ENCODE results near the gene ENTREP3. TPM values are rescaled to one million over a fixed set of nuclear protein-coding genes. Genes with fewer than 3 reads are reported as not detected.

ENTREP3 gene
- total RNA-seq (8.1 and 8.8 TPM in 2 replicates), polyA plus RNA-seq (26.0 and 27.1 TPM in 2 replicates)

- Histone ChIP-seq H3K4me1 (ENCODE audit: insufficient read depth) (peaks cover 27% of the 10 kb centered on the region), H3K4me3 (peak within 1 kb of the TSS; percentile 46), H4K20me1 (ENCODE audit: insufficient read depth, poor library complexity, severe bottlenecking) (no peaks in the 10 kb centered on the region), H3K36me3 (replicated peaks; ENCODE audit: insufficient read depth, low read depth) (no peaks in the 10 kb centered on the region), H2AFZ (peak within 1 kb of the TSS; percentile 58), H3K9me3 (ENCODE audit: low read depth) (no peaks in the 10 kb centered on the region), H3K27me3 (no peaks in the 10 kb centered on the region), H3K27ac (peak within 1 kb of the TSS; percentile 97), H3K4me2 (peak within 1 kb of the TSS; percentile 100), H3K9me2 (replicated peaks; ENCODE audit: insufficient read depth) (no peaks in the 10 kb centered on the region), H3K79me2 (peaks cover 34% of the 10 kb centered on the region)
- peak; percentile 93 for DNase-seq (ENCODE audit: low spot score)
- WGBS (ENCODE audit: low lambda C conversion rate, missing lambda C conversion rate), result 3% methylated on average over 28 of the region's 54 CpGs
- TF ChIP-seq EZH2phosphoT487 (IDR thresholded peaks at IDR 0.05; ENCODE audit: low read depth, severe bottlenecking, unreplicated experiment) (no peak), EZH2 (IDR thresholded peaks at IDR 0.05; ENCODE audit: borderline replicate concordance) (no peak), CTCF (IDR thresholded peaks at IDR 0.05; ENCODE audit: poor library complexity) (no peak)
Observed at GRCh38 chr1:155255243-155256007, at the start of gene ENTREP3. ENTREP3 (minus strand) TSS chr1:155255483; CDS start chr1:155254877, 606 bp downstream.

- no peak overlapping the region for H3K4me2 ChIP-seq
- H3K4me1 ChIP-seq (ENCODE audit: insufficient read depth), result peaks cover 7% of the 10 kb centered on the region
- no peak for DNase-seq (ENCODE audit: low spot score)
- H3K27me3 ChIP-seq, result no peaks in the 10 kb centered on the region
- no peak overlapping the region for H2AFZ ChIP-seq
- no peak overlapping the region for H3K4me3 ChIP-seq
- H3K9me2 ChIP-seq (replicated peaks; ENCODE audit: insufficient read depth), result no peaks in the 10 kb centered on the region
- H3K79me2 ChIP-seq, result peaks cover 7% of the 10 kb centered on the region
- no peak for TF ChIP-seq EZH2 (IDR thresholded peaks at IDR 0.05; ENCODE audit: borderline replicate concordance)
- no peak for TF ChIP-seq EZH2phosphoT487 (IDR thresholded peaks at IDR 0.05; ENCODE audit: low read depth, severe bottlenecking, unreplicated experiment)
- TF ChIP-seq CTCF (IDR thresholded peaks at IDR 0.05; ENCODE audit: poor library complexity), result no peak
- H3K27ac ChIP-seq, result no peak overlapping the region
- WGBS (ENCODE audit: low lambda C conversion rate, missing lambda C conversion rate), result 88% methylated on average over 11 of the region's 11 CpGs
- H4K20me1 ChIP-seq (ENCODE audit: insufficient read depth, poor library complexity, severe bottlenecking), result no peaks in the 10 kb centered on the region
- no peaks in the 10 kb centered on the region for H3K36me3 ChIP-seq (replicated peaks; ENCODE audit: insufficient read depth, low read depth)
- H3K9me3 ChIP-seq (ENCODE audit: low read depth), result no peaks in the 10 kb centered on the region
Observed at GRCh38 chr1:155304558-155305063, 49.3 kb upstream of the ENTREP3 start.

- Histone ChIP-seq H3K4me3 (no peak within 1 kb of the TSS), H3K27me3 (peaks cover 14% of the 10 kb centered on the region), H3K36me3 (replicated peaks; ENCODE audit: insufficient read depth, low read depth) (no peaks in the 10 kb centered on the region), H3K9me2 (replicated peaks; ENCODE audit: insufficient read depth) (no peaks in the 10 kb centered on the region), H3K9me3 (ENCODE audit: low read depth) (no peaks in the 10 kb centered on the region), H3K27ac (peak within 1 kb of the TSS; percentile 61), H3K79me2 (no peaks in the 10 kb centered on the region), H4K20me1 (ENCODE audit: insufficient read depth, poor library complexity, severe bottlenecking) (no peaks in the 10 kb centered on the region), H2AFZ (no peak within 1 kb of the TSS), H3K4me1 (ENCODE audit: insufficient read depth) (peaks cover 6% of the 10 kb centered on the region), H3K4me2 (no peak within 1 kb of the TSS)
- DNase-seq (ENCODE audit: low spot score), result no peak
- 83% methylated on average over 5 of the region's 5 CpGs for WGBS (ENCODE audit: low lambda C conversion rate, missing lambda C conversion rate)
- TF ChIP-seq CTCF (IDR thresholded peaks at IDR 0.05; ENCODE audit: poor library complexity) (no peak), EZH2 (IDR thresholded peaks at IDR 0.05; ENCODE audit: borderline replicate concordance) (no peak), EZH2phosphoT487 (IDR thresholded peaks at IDR 0.05; ENCODE audit: low read depth, severe bottlenecking, unreplicated experiment) (no peak)
Observed at GRCh38 chr1:155301342-155301841, 46.1 kb upstream of the ENTREP3 start, which contains the start of gene PKLR. PKLR (minus strand) TSS chr1:155301438; CDS start chr1:155301395, 43 bp downstream.
